HG03064 (cell line): ENCODE data around the gene NKD2.

ENCODE experiments used
- ATAC-seq: cut with Tn5 transposase; IDR thresholded peaks from one replicate; pipeline ENCODE4 v1.9.1; 2021; ENCODE audit warnings: low read depth; ENCODE audit not compliant: unreplicated experiment

The NKD2 gene

GRCh38 chr5:978693-979092 is 29.9 kb upstream of the NKD2 start:
- ATAC-seq: no peak

DNA sequence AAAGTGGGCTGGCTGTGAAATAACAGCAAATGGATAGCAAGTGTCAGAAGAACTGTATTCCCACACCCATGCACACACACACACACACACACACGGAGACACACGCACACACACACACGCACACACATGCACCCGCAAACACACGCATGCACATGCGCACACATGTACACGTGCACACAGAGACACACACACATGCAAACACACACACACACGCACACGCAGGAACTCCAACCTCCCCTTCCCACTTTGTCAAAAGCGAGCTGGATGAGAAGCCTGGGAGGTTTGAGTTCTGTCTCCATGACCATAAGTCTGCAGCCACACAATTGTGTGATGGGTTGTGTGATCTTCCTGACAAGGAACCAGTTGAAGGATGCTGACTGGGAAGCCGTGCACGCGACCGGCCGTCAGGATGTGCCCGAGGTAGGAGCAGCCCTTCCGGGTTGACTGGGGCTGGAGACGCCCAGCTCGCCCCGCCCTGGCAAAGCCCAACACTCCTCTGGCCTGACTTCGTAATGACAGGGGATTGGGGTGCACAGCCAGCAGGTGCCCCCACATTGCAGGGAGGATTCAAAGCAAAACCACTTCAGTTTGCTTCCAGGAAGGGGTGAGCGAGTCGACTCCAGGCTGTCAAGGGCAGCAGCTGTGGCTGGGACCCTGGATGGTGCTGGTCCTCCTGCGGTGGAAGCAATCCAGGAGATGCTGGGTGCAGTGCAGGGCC is 29.3 kb upstream of the NKD2 start:
- no peak for ATAC-seq

DNA sequence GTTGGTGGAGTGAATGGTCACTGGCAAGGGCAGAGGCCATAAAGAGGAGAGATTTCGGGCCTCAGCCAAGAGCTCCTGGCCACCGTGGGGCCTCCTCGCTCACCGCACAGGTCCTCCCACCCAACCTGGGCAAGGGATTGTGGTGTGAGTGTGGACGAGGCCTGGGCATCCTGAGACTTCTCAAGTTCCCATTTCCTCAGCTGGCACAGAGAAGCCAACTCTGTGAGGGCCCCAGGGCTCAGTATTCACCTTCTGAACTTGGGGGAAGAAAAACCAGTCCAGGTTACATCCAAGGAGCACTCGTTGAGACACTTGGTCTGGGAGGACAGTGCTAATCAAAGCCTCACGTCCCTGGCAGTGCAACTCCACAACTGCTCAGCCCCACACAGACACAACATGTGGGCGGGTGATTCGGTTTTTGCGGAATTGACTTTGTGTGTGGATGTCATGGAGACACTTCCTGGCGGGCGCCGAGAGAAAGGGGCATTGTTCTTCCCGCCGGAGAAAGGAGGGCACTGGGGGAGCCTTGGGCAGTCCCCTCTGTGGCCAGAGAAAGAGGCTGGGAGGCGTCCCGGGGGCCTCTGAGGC is 28.5 kb upstream of the NKD2 start:
- ATAC-seq: no peak

DNA sequence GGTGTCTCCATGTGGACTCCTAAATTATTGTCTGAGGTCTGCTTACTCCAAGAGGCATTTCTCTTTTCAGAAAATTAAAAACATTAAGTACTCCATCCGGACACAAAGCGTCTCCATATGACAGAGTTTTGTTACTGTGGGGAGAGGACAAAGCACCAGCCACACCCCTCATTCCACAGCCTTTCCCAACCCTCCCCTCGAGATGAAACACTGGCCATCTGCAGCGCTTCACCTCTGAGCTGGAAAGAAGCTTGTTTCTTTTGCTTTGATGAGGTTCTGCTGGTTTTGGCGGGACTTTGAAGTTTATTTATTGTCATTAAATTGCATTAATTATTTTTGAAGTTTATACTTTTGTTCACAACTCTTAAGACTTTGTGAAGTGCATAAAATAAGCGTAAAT is 27.6 kb upstream of the NKD2 start:
- no peak for ATAC-seq

DNA sequence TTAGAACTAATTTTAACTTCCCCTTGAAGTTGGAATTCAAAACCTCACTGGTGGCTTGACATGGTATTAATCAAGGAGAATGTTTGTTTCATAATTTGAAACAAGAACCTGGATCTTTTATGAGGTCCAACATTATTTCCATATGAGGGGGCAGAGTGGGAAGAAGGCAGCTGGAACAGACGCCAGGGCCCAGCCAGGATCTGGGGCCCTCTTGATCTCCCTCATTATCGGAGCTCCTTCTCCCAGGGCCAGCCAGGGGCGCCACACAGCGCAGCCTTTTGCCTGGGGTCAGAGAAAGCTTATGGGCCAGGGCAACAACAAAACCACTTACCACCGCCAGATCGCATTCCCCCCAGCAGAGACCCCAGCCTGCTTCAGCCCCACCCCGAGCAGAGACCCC is 27.1 kb upstream of the NKD2 start:
- no peak for ATAC-seq

GRCh38 chr5:982377-983237 is 26.0 kb upstream of the NKD2 start:
- ATAC-seq: no peak

- no peak for ATAC-seq
Measured at GRCh38 chr5:983238-983524, 25.4 kb upstream of the NKD2 start.

DNA sequence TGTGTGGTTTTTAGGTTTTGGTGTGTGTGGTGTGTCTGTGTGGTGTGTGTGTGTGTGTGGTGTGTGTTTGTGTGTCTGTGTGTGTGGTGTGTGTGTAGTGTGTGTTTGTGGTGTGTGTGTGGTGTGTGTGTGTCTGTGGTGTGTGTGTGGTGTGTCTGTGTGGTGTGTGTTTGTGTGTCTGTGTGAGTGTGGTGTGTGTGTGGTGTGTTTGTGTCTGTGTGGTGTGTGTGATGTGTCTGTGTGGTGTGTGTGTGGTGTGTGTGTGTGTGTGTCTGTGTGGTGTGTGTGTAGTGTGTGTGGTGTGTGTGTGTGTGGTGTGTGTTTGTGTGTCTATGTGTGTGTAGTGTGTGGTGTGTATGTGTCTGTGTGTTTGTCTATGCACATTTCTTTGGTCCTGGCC is 25.0 kb upstream of the NKD2 start:
- no peak for ATAC-seq

DNA sequence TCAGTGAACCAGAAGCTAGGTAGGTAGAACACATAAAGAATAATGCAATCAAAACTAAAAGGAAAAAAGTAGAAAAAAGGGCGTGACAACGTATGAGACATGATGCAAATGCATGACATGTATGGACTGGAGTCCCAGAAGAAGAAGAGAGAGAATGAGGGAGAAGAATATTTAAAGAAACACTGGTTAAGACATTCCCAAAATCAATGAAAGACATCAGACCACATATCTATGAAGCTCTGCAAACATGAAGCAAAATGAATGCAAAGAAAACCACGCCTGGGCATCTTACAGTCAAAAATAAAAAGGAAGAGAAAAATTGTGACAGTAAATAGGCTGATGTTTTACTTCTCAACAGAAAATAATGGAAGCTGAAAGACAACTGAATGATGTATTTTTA is 23.8 kb upstream of the NKD2 start:
- ATAC-seq: no peak

DNA sequence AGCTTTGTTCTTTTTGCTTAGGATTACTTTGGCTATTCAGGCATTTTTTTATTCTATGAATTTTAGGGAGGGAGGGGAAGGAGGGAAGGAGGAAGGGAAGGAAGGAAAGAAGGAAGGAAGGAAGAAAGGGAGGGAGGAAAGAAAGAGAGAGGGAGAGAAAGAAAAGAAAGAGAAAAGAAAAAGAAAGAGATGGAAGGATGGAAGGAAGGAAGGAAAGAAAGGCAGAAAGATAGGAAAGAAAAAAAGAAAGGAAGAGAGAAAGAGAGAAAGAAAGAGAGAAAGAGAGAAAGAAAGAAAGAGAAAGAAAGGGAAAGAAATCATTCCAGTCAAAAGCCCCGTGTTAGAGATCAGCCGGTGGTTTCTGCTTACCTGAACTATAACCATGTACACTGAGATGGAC is 20.8 kb upstream of the NKD2 start:
- no peak for ATAC-seq

DNA sequence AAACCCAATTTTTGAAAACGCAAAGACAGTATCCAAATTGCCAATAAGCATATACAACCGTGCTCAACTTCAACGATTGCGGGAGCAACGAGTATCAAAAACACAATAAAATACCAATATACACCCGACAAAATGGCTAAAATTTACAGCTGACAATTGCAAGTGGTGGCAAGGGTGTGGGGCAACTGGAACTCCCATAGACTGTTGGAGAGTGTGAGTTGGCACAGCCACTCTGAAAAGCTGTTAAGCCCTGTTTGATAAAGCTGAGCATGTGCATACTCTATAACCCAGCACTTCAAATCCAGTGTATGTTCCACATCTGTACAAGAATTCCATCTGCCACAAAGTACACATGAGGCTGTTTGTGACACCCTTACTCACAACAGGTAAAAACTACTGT is 20.3 kb upstream of the NKD2 start:
- ATAC-seq: no peak

- ATAC-seq: no peak
Measured at GRCh38 chr5:989961-990530, 18.6 kb upstream of the NKD2 start.

GRCh38 chr5:991472-992267 is 16.9 kb upstream of the NKD2 start:
- ATAC-seq: no peak

GRCh38 chr5:994272-994607 is 14.4 kb upstream of the NKD2 start:
- ATAC-seq: no peak

DNA sequence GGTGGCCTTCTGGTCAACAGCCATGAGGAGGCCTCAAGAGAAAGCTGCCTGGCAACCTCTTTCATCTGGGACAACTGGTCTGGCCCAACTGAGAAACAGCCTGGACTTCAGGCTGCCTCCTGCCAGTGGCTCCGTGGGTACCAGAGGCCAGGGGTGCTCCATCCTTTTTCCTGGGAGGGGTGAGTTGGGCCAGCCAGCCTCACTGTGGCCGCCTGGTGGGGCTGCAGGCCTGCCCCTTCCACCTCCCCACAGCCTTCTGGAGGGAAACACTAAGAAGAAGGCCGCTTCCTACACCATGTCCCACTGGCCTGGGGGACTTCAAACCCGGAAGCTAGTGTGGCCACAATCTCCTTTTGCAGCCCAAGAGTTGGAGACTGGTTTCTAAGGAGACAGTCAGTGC is 13.8 kb upstream of the NKD2 start:
- no peak for ATAC-seq

- ATAC-seq: no peak
Measured at GRCh38 chr5:995318-995717, 13.3 kb upstream of the NKD2 start.

- ATAC-seq: no peak
Measured at GRCh38 chr5:997001-997474, 11.6 kb upstream of the NKD2 start.

DNA sequence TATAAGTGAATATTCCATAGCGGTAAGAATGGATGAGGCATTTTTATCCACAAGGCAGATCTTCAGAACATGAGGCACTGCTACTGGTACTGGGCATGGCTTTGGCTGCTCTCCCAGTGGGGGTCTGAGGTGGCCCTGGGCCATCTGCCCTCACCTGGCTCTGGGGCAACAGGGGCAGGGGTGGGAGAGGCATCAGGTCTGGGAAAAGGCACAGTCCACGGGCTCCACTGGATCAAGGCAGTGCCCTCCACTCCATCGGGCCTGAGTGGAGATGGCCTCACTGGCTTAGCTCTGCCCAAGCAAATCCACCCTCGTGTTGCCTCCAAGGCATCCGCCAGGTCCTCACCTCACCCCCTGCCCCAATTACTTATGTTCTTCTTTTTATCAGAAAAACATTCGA is 10.9 kb upstream of the NKD2 start:
- ATAC-seq: no peak

GRCh38 chr5:998246-999031 is 10.2 kb upstream of the NKD2 start:
- ATAC-seq: no peak

DNA sequence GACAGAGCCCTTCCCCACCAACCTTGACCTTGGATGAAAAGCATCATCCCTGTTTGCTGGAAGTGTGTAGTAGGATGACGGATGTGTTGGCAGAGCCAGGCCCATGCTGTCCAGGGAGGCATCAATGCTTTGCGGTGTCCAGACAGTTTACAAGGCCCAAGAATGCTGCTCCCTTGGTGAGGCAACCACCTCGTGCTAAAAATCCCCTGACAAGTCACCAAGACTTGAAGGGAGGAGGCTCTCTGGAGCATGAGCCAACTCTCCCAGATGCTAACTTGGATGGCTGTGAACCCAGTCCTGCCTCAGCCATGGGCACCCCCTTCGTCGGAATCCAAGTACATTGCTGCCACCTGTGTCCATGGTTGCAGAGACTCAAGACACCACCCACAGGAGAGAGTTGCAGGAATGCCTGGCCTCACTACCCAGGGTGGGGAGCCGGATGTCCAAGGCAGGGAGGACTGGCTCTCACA is 9.5 kb upstream of the NKD2 start:
- ATAC-seq: no peak
